K562 (cell line): ENCODE results near the gene ENHO. TPM values are rescaled to one million over a fixed set of nuclear protein-coding genes. Genes with fewer than 3 reads are reported as not detected.

Experiments
- CBX3 ChIP-seq, 2 experiments: IDR thresholded peaks; 1 replicate in 1 of 2; 2 replicates in 1 of 2; pipeline ENCODE4 v1.6.1; 2012; ENCODE audit warnings: inconsistent platforms in 2 of 2, low read length in 2 of 2, borderline replicate concordance in 1 of 2, control low read depth in 1 of 2
- ELF1 ChIP-seq: fragments of 200-800 bp; sonication (Bioruptor generic); IDR thresholded peaks from 2 replicates; pipeline ENCODE4 v1.6.1; 2016; ENCODE audit warnings: missing genetic modification characterization, missing compliant biosample characterization
- GTF3C2 ChIP-seq: IDR thresholded peaks from 3 replicates; pipeline ENCODE4 v1.6.1; 2011; ENCODE audit warnings: borderline replicate concordance, mild to moderate bottlenecking, moderate library complexity; ENCODE audit not compliant: insufficient read length; ENCODE audit errors: extremely low read depth
- HCFC1 ChIP-seq: IDR thresholded peaks from 2 replicates; pipeline ENCODE4 v1.6.1; 2012; ENCODE audit warnings: low read depth, low read length, improper control_type of control experiment
- HMGN3 ChIP-seq: IDR thresholded peaks from 2 replicates; pipeline ENCODE4 v1.6.1; 2011; ENCODE audit warnings: borderline replicate concordance, low read depth, mild to moderate bottlenecking, mixed read lengths, low read length; ENCODE audit not compliant: insufficient read length; ENCODE audit errors: extremely low read depth
- RAD21 ChIP-seq, 2 experiments: fragments of 250-450 bp in 1 of 2; fragments of 450-650 bp in 1 of 2; sonication (Bioruptor Pico) in 1 of 2; formaldehyde crosslinking in 1 of 2; IDR thresholded peaks in 1 of 2; conservative IDR thresholded peaks in 1 of 2; 2 replicates each; pipeline versions ENCODE4 v1.4.0 to v1.8.0; 2020 to 2022; ENCODE audit warnings: mild to moderate bottlenecking in 2 of 2, moderate library complexity in 1 of 2
- ZFP91 ChIP-seq: sonication (generic); formaldehyde crosslinking; IDR thresholded peaks from 2 replicates; pipeline ENCODE4 v1.8.0; 2022; ENCODE audit warnings: mild to moderate bottlenecking, missing genetic modification reagents
- ZNF232 ChIP-seq: sonication (generic); formaldehyde crosslinking; IDR thresholded peaks from 2 replicates; pipeline ENCODE4 v1.8.0; 2022; ENCODE audit warnings: mild to moderate bottlenecking, missing genetic modification reagents
- ZNF41 ChIP-seq: fragments of 250-450 bp; sonication (Bioruptor Pico); conservative IDR thresholded peaks from 2 replicates; pipeline ENCODE4 v1.4.0; 2020; ENCODE audit warnings: mild to moderate bottlenecking
- polyA plus RNA-seq, 8 experiments: library from polyadenylated mRNA; depleted of rRNA in 4 of 8; stranded (reverse) in 5 of 8; unstranded in 3 of 8; fragments of >200 nt; fragmentation: Nextera tagmentation in 2 of 8; fragmentation: Illumina TruSeq in 1 of 8; extraction: Ambion mirVana in 2 of 8; extraction: Trizol in 1 of 8; gene quantifications; 2 replicates each; pipeline versions ENCODE4 v1.2.1 to v1.2.3, GENCODE V29; 2011 to 2014; ENCODE audit warnings: inconsistent platforms in 1 of 8, missing spikeins in 1 of 8
- total RNA-seq, 7 experiments: library from RNA; depleted of rRNA in 6 of 7; stranded (reverse); fragments of >200 nt in 6 of 7; fragmentation: Illumina TruSeq in 2 of 7; extraction: Trizol in 2 of 7; gene quantifications; 2 replicates each; pipeline versions ENCODE4 v1.2.1 to v1.2.3, GENCODE V29; 2011 to 2021; ENCODE audit warnings: low replicate concordance in 1 of 7
- TF ChIP-seq, protein P1 (sequence below): fragments of 250-450 bp; sonication (Bioruptor Pico); IDR thresholded peaks from 2 replicates; pipeline ENCODE4 v1.4.0; 2020

ENHO gene
- total and polyA plus RNA-seq, 9 of the 15 experiments (the other 6 are each of a cell fraction or from before 2014, with no cell fraction given) = 0.24 TPM; not detected in 8

DNA sequence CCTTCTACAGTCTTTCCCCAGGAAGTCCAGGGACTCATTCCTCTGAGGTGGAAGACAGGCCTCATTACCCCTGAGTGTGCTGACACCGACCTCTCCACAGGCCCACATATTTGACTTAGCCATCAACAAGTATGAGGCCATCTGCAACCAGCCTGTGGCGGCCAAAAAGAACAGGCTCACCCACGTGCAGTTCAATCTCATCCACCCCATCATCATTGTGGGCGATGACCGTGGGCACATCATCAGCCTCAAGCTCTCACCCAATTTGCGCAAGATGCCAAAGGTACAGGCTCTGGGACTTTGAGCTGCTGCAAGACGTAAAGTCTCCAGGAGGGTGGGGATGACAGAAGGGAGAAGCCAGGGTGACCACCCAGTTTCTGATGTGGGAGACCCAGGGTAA, 5.6 kb downstream of the ENHO start (continued):
- TF ChIP-seq ZNF41 (no peak), HMGN3 (no peak), ZFP91 (CRISPR knock-in tag) (no peak), CBX3 (IDR thresholded peaks at IDR 0.05; ENCODE audit: borderline replicate concordance in 1 of 2, low read length in 2 of 2) (no peak), HCFC1 (no peak), ZNF232 (CRISPR knock-in tag) (no peak), RAD21 (CRISPR knock-in tag; conservative IDR thresholded peaks at IDR 0.05 in 1 of 2, IDR thresholded peaks at IDR 0.05 in 1 of 2) (no peak), GTF3C2 (no peak), ELF1 (tag) (no peak)
- TF ChIP-seq, protein P1, sequence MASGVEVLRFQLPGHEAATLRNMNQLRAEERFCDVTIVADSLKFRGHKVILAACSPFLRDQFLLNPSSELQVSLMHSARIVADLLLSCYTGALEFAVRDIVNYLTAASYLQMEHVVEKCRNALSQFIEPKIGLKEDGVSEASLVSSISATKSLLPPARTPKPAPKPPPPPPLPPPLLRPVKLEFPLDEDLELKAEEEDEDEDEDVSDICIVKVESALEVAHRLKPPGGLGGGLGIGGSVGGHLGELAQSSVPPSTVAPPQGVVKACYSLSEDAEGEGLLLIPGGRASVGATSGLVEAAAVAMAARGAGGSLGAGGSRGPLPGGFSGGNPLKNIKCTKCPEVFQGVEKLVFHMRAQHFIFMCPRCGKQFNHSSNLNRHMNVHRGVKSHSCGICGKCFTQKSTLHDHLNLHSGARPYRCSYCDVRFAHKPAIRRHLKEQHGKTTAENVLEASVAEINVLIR = no peak
